DLD1 (cell line): ENCODE data around the gene PLEKHM1.
"Not testable (repeated sequence)": the region's sequence is repeated elsewhere in the genome, so short reads cannot be mapped to it uniquely, and the experiment has no call there.

Experiments
- in situ Hi-C: cut with HindIII; loops from 2 replicates; pipeline ENCODE4 v1.10.0; 2017; ENCODE audit warnings: low sequenced_read_pairs

The PLEKHM1 gene

GRCh38 chr17:45490615-45491433 is at the start of gene PLEKHM1:
PLEKHM1 (minus strand) TSS chr17:45490721; CDS start chr17:45482484, 8,237 bp downstream.
- in situ Hi-C loops, result not testable (repeated sequence)

- in situ Hi-C loops, result not testable (repeated sequence)
Measured at GRCh38 chr17:45538168-45538567, 47.6 kb upstream of the PLEKHM1 start.

DNA sequence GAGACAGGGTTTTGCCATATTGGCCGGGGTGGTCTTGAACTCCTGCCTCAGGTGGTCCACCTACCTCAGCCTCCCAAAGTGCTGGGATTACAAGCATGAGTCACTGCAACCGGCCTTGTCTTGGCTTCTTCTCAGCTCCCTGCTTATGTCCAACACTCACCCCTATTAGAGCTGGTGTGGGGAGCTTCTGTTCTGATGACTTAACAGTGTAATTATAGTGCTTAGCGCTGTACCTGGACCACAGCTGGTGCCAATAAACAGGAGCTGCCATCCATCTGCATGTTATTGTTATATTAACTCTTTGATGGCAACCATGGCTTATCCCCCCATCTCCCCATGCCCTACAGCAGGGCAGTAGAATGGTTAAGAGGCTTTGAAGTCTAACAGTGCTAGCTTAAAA is 15.6 kb upstream of the PLEKHM1 start:
- in situ Hi-C loops, result not testable (repeated sequence)

GRCh38 chr17:45505183-45505582 is 14.7 kb upstream of the PLEKHM1 start:
- in situ Hi-C loops, result not testable (repeated sequence)

DNA sequence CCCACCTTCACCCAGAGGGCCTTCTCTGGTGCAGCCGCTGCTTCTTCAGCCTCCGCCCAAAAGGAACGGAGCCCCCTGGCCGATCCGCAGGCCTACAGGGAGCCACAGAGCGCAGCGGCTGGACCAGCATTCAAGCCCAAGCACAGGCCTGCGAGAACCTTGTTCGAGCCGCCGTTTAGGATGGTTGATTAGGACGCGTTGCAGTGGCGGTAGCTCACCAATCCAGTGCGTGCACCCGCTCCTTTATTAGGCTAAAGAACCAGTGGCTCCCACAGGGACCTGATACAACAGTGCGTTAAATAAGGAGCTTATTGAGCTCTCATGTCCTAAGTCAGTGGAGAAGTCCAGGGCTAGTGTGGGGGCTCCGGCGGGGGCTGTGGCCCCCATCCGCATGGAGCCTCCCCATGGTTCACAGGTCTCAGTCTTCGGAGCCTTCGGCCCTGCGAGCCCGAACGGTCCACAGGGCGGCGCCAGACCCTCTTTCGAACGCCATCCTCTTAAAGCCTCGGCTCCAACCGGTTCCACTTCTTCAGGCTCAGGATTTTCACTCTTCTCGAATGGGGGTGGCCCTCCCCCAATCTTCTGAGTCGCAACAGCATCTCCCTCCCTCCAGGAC is 10.7 kb upstream of the PLEKHM1 start:
- in situ Hi-C loops, result not testable (repeated sequence)

GRCh38 chr17:45500478-45500877 is 10.0 kb upstream of the PLEKHM1 start:
- in situ Hi-C loops, result not testable (repeated sequence)

DNA sequence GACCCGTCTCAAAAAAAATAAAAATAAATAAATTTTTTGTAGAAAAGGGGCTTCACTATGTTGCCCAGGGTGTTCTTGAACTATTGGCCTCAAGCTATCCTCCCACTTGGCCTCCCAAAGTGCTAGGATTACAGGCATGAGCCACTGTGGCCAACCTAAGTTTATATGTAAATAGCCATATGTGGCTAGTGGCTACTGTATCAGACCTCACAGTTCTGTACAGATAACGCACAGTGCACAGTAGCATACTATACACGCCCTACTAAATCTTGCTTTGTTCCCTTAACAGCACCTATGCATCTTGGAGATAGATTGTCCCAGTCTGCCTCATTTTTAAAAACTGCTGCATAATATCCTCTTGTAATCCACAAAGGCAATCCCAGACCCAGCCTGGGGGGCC is 8.7 kb upstream of the PLEKHM1 start:
- in situ Hi-C loops, result not testable (repeated sequence)

GRCh38 chr17:45498377-45498776 is 7.9 kb upstream of the PLEKHM1 start:
- in situ Hi-C loops, result not testable (repeated sequence)

DNA sequence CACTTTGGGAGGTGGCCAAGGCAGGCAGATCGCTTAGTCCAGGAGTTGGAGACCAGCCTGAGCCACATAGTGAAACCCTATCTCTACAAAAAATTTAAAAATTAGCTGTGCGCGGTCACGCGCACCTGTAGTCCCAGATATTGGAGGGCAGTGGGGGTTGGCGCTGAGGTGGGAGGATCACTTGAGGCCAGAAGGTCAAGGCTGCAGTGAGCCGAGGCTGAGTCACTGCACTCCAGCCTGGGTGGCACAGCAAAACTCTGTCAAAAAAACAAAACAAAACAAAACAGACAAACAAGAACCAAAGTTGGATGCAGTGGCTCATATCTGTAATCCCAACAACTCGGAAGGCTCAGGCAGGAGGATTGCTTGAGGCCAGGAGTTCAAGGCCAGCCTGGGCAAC is 6.9 kb upstream of the PLEKHM1 start:
- in situ Hi-C loops, result not testable (repeated sequence)

DNA sequence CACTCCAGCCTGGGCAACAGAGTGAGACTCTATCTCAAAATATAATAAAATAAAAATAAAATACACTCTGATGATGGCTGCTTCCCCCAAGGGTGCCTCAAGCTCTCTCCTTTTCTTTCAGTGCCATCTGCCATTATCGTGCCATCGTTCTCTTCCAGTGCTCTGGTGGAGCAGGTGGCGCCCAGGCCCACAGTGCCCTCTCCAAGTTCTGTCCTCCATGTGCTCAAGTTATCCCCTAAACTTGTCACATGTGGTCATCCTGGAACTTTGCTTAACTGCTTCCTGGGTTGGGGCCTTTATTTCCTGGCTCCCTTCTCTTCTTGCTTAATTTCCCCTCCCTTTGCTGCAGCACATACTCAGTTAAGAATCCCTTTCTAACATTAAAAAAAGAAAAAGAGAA is 6.0 kb upstream of the PLEKHM1 start:
- in situ Hi-C loops, result not testable (repeated sequence)

DNA sequence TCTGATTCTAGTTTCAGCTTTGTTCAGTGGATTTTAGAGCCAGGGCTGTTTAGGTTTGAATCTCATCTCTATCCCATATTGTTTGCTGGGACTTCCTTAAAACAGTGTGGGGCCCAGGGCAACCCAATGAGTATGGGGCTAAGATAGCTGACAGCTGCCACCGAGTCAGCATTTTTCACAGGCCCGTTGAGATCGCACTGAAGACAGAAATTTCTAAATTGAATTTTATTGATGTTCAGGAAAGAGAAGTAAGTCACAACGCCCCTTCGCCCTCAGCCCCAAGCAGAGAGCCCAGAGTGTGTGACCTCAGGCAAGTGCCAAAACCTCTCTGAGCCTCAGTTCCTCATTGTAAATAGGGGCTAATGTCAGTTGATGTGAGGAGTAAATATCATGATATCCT is 4.0 kb upstream of the PLEKHM1 start:
- in situ Hi-C loops, result not testable (repeated sequence)

GRCh38 chr17:45492156-45492555 is 1.6 kb upstream of the PLEKHM1 start:
- in situ Hi-C loops, result not testable (repeated sequence)

- in situ Hi-C loops, result not testable (repeated sequence)
Measured at GRCh38 chr17:45490198-45490597, 323 bp downstream of the PLEKHM1 start.

GRCh38 chr17:45487704-45488103 is 2.8 kb downstream of the PLEKHM1 start:
- in situ Hi-C loops, result not testable (repeated sequence)

DNA sequence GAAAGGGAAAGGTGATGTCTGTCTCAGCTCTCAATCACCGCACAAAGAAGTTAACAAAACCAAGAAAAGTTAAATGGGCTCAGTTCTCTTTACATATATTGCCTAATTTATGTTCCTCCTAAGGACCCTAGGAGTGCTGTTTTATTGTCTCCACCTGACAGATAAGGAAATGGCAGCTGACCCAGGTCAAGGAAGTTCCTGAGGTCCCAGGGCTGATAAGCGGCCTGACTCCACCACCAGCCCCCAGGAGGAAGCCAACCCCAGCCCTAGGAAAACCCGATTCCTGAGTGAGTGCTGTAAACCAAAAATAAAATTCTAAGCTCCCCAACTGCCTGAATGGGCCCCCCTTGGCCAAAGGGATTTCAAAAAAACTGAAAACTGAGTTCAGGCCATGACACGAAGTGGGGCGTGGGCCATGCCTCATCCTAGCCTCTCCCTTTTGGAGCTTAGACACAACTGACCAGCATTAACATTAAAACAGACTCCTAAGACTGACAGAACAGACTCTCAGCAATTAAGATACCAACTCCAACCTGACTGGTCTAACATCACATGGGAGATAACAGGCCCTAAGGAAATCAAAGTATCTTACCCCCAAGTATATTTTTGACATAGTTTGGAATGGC is 6.8 kb downstream of the PLEKHM1 start:
- in situ Hi-C loops, result not testable (repeated sequence)

DNA sequence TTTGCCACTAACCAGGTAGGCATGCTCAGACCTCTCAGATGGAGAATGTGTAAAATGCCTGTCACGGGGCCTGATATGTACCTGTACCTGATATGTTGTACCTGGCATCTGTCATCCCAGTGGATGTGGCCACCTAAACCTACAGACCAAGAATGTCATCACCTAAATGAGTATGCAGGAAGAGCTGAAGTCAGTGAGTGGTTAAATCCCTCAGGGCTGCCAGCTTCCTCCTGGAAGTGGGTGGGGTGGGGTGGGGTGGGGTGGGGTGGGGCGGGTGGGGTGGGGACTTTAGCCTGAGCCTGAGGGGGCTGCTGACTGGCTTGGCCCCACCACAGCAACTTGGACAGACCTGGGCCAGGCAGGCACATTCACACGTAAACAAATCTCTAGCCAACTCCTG is 7.3 kb downstream of the PLEKHM1 start:
- in situ Hi-C loops, result not testable (repeated sequence)

GRCh38 chr17:45482317-45482716 is 8.2 kb downstream of the PLEKHM1 start:
- in situ Hi-C loops, result not testable (repeated sequence)

DNA sequence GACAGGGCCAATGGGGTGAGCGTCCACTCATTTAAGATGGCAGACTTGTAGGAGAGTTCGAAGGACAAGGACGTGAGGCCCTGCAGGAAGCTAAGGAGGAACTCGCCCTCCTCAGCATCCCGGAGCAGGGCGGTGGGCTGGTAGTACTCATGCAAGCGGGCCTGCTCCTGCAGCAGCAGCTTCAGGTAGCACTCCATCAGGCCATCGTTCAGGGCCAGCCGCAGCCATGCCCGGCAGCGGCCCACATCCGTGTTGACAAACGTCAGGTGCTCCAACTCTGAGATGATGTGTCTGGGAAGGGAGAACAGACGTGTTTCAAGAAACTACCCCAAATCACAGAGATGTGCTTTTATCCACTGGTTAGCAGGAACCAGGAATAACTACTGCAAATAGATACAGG is 15.1 kb downstream of the PLEKHM1 start:
- in situ Hi-C loops, result not testable (repeated sequence)

- in situ Hi-C loops, result not testable (repeated sequence)
Measured at GRCh38 chr17:45472249-45472648, 18.3 kb downstream of the PLEKHM1 start.

- in situ Hi-C loops, result not testable (repeated sequence)
Measured at GRCh38 chr17:45469204-45469563, 21.3 kb downstream of the PLEKHM1 start.

GRCh38 chr17:45468293-45469203 is 22.0 kb downstream of the PLEKHM1 start:
- in situ Hi-C loops, result not testable (repeated sequence)
